ENCODE data around the gene CRABP2. TPM values are rescaled to one million over a fixed set of nuclear protein-coding genes. Genes with fewer than 3 reads are reported as not detected.

CRABP2 gene
- total and polyA plus RNA-seq, 2 of the 13 experiments (the other 11 are each of a cell fraction or from before 2014, with no cell fraction given): 0.40 to 0.60 TPM

GRCh38 chr1:156749419-156750118 is 44.2 kb upstream of the CRABP2 start (continued):
- no peak for TF ChIP-seq ZNF160 (CRISPR knock-in tag; IDR thresholded peaks at IDR 0.05)
- TF ChIP-seq ZSCAN22 (CRISPR knock-in tag; IDR thresholded peaks at IDR 0.05): no peak
- no peak for TF ChIP-seq MAF1 (CRISPR knock-in tag; IDR thresholded peaks at IDR 0.05; ENCODE audit: borderline replicate concordance)
- TF ChIP-seq ZNF512B (CRISPR knock-in tag; IDR thresholded peaks at IDR 0.05; ENCODE audit: borderline replicate concordance): no peak
- no peak for TF ChIP-seq PRDM10 (CRISPR knock-in tag; IDR thresholded peaks at IDR 0.05; ENCODE audit: low read depth)
- 0 out of 2 replicates have a peak, but pooled peaks have one; percentile 33 for TF ChIP-seq ATF7-NPFF (CRISPR knock-in tag; IDR thresholded peaks at IDR 0.05; ENCODE audit: low read depth)
- no peak for TF ChIP-seq ZNF841 (CRISPR knock-in tag; IDR thresholded peaks at IDR 0.05; ENCODE audit: borderline replicate concordance)
- peak; percentile 55; the same call in 1 of the 2 replicates for TF ChIP-seq TAF1 (CRISPR knock-in tag; IDR thresholded peaks at IDR 0.05)
- no peak for TF ChIP-seq ZMYM2 (CRISPR knock-in tag; IDR thresholded peaks at IDR 0.05)
- TF ChIP-seq NCOA2 (CRISPR knock-in tag; IDR thresholded peaks at IDR 0.05): no peak
- no peak for TF ChIP-seq ZNF275 (CRISPR knock-in tag; IDR thresholded peaks at IDR 0.05; ENCODE audit: borderline replicate concordance)
- no peak for TF ChIP-seq ZNF83 (CRISPR knock-in tag; IDR thresholded peaks at IDR 0.05; ENCODE audit: borderline replicate concordance)
- TF ChIP-seq FOXK1 (CRISPR knock-in tag; IDR thresholded peaks at IDR 0.05; ENCODE audit: borderline replicate concordance, low read depth): no peak
- TF ChIP-seq ZNF430 (CRISPR knock-in tag; IDR thresholded peaks at IDR 0.05): no peak
- TF ChIP-seq MXD3 (CRISPR knock-in tag; IDR thresholded peaks at IDR 0.05): no peak
- TF ChIP-seq ATM (IDR thresholded peaks at IDR 0.05; ENCODE audit: borderline replicate concordance): no peak
- TF ChIP-seq TGIF2 (CRISPR knock-in tag; IDR thresholded peaks at IDR 0.05): no peak
- no peak for TF ChIP-seq MZF1 (CRISPR knock-in tag; IDR thresholded peaks at IDR 0.05; ENCODE audit: borderline replicate concordance)
- TF ChIP-seq PAF1 (CRISPR knock-in tag; IDR thresholded peaks at IDR 0.05): no peak
